ENCODE results near the gene MAPKAP1.

GRCh38 chr9:125507226-125507625 lies 199.8 kb downstream of the MAPKAP1 start:
- TF ChIP-seq DDIT3 (CRISPR knock-in tag; IDR thresholded peaks at IDR 0.05) (no peak), ZNF280B (CRISPR knock-in tag; IDR thresholded peaks at IDR 0.05; ENCODE audit: borderline replicate concordance) (no peak), ZNF33B (CRISPR knock-in tag; IDR thresholded peaks at IDR 0.05) (no peak), GTF3A (CRISPR knock-in tag; conservative IDR thresholded peaks at IDR 0.05) (no peak)

Measured in HepG2 (cell line).